Middle frontal gyrus (tissue), 1 donor: ENCODE data around the gene SERTAD1.
A peak's percentile ranks its signal among the peaks of the same experiment; 100 is the strongest.
"Not testable (repeated sequence)": the region's sequence is repeated elsewhere in the genome, so short reads cannot be mapped to it uniquely, and the experiment has no call there.

ENCODE experiments used
- DNase-seq: peaks from one replicate; pipeline ENCODE4 v3.0.0-alpha.2; 2015; ENCODE audit warnings: low spot score; ENCODE audit errors: extremely low spot score

The SERTAD1 gene

DNA sequence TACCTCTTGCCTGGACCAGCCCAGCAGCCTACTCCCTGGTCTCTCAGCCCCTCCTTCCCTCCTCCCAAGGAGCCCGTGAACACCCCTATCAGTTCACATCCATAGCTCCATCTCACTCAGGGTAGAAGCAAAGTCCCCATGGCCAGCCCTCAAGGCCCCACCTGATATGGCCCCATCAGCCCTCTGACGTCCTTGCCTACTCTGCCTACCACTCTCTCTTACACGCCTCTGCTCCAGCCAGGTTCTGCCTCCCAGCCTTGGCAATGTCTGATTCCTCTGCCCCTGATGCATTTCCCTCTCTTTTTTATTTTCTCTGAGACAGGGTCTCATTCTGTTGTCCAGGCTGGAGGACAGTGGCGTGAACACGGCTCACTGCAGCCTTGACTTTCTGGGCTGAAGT lies 26.2 kb upstream of the SERTAD1 start:
- DNase-seq: no peak

DNA sequence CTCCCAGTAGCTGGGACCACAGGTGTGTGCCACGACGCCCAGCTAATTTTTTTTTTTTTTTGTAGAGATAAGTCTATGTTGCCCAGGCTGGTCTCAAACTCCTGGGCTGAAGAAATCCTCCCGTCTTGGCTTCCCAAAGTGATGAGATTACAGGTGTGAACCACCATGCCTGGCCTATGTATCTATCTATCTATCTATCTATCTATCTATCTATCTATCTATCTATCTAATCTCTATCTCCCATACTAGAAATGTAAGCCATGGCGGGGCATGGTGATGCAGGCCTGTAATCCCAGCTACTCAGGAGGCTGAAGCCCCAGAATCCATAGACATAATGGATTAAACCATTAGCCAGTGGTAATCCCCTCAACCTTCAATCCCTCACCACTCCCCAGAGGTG lies 24.9 kb upstream of the SERTAD1 start:
- no peak for DNase-seq

DNA sequence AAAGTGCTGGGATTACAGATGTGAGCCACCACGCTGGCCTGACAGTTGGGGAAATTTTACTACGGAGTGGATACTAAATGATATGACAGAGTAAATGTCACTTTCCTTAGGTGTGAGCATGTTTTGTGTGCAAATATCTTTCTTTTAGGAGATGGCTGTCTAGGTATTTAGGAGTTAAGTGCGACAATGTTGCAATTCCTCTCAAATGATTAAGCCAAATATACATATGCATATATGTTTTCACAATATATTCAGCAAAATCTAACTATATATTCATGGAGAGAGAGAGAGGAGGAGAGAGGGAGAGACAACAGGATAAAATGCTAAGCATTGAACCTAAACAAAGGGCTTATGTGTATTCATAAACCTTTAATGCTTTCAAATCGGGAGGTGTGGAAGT lies 23.7 kb upstream of the SERTAD1 start:
- DNase-seq: no peak

DNA sequence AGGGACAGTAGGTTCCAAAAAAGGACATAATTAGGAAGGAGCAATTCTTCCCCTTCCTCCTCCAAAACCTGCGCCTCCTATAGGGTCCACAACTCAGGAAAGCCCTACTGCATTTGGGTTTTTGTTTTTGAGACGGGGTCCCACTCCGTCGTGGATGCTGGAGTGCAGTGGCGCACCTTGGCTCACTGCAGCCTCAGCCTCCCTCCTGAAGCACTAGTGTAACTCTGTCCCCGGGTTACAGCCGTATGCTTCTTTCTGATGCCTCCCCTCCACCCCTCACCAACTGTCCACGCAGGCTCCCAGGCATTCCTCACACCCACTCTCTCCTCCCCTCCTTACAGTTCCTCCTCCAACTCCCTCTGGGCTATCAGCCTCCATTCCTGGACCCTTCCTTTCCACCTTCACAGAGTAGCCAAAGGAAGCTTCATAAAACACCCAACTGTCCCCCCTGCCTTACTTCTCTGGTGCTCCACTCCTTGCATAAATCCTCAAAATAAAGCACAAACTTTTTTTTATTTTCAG lies 20.5 kb upstream of the SERTAD1 start:
- DNase-seq: no peak

DNA sequence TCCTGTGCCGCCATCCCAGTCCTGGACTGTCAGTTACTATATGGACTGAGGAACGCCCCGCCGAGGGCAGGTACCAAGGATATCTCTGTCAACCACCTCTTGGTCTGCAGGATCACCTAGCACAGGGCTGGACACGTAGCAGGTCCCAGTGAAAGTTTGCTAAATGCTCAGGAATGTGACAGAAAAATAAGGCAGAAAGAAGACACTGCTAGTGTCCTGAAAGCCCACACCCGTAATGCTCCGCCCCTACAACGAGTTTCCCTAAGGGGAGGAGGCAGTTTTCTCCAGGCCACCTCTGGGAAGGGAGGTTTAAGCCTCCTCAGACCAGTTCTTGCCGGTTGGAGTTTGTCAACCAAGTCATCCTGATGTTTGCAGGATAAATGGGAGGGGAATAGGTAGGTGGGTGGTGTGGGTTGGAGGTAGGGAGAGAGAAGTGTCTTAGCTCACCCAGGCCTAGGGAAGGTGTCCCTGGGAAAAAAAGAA lies 20.0 kb upstream of the SERTAD1 start:
- DNase-seq: no peak

DNA sequence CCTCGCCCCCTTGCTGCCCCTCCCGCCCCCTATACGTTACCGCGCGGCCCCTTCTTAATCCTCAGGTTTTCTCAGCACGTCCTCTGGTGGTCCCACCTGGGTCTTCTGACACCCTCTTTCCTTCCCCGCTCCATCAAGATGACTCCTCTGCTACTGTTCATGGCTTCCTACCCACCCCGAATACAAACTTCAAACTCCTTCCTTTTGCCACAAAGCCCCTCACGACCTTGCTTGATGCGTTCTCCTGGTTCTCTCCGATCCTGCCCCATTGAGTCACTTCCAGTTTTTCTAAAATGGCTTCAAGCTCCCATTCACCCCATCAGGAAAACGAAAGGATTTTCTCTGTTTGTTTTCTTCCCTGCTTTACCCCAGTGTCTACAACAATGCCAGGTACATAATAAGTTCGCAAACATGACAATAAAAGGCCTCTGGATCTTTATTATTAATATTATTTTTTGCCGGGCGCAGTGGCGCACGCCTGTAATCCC lies 19.1 kb upstream of the SERTAD1 start:
- DNase-seq: no peak

DNA sequence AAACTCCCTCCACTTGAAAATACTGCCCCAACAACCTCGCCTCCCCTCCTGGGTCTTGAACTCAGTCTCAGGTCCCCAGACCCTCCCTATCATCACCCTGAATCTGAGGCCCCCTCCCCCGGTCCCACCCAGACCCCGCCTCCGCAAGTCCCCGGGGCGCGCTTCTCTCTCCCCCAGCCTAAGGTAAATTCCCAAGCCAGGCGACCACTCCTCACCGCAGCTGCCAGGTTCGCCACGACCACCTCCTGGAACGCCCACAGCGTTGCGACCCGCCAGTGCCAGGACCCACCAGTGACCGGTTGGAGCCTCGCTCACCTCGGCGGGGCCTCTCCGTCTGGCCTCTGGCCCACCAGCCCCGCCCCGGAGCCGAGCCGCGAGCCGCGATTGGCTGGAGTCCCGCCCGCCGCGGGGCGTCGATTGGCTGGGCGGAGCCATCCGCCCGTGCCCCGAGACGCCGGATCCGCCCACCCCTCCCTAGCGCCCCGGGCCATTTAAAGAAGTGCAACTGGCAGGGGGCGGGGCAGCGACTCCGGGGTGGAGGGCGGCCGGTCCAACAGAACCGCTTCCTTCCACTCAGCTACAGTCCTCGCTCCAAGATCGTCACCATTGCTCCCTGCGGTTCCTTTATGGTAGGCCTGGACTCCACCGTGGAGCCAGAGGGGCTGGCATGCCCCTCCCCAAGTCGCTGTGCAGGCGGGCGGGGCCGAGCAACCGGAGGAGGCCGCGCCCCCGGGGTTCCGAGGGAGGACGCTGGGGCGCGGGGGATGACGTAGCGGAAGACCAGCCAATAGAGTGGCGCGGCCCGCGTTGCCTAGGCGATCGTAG lies 18.4 kb upstream of the SERTAD1 start, which contains the start of gene SERTAD3:
TSS of gene SERTAD3 (minus strand) at position 336 of the 825 bp plus-strand sequence. CDS start 2,255 bp downstream, outside the sequence.
- DNase-seq: peak; percentile 90

DNA sequence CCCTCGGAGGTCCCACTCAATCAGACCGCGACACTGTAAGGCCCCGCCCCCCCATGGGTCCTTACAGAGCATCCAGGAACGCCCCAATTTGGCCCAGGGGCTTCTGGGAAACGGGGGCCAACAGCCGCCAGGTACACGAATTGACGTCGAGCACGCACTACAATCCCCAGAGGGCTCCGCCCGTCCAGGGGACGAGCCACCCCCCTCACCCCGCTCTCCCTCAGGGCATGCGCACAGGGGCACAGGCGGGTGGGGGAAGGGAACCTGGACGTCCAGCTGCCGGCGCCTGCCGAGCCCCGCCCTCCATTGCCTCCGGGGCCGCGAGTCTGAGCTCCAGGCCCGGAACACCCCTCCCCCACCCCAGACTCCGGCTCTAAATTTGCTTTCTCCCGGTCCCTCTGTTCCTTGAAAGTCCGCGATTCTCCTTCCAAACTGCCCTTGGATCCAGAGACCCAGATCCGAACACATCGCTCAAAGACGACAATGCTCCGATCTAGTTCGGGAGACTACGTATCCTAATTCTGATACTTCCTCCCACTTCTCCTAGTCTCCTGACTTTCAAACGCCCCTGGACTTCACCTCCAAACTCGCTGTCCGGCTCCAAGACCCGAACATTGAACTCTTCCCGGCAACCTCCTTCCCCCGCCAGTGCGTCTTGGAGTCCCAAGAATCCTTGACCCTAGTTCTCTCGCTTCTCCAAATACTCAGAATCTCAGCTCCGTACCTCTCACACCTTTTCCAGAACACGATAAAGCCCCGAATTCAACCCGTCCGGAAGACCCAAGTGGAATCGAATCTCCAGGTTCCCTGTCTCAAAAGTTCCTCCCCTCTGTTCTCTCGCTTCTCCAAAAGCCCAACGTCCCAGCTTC lies 17.6 kb upstream of the SERTAD1 start:
- DNase-seq: peak; percentile 94

DNA sequence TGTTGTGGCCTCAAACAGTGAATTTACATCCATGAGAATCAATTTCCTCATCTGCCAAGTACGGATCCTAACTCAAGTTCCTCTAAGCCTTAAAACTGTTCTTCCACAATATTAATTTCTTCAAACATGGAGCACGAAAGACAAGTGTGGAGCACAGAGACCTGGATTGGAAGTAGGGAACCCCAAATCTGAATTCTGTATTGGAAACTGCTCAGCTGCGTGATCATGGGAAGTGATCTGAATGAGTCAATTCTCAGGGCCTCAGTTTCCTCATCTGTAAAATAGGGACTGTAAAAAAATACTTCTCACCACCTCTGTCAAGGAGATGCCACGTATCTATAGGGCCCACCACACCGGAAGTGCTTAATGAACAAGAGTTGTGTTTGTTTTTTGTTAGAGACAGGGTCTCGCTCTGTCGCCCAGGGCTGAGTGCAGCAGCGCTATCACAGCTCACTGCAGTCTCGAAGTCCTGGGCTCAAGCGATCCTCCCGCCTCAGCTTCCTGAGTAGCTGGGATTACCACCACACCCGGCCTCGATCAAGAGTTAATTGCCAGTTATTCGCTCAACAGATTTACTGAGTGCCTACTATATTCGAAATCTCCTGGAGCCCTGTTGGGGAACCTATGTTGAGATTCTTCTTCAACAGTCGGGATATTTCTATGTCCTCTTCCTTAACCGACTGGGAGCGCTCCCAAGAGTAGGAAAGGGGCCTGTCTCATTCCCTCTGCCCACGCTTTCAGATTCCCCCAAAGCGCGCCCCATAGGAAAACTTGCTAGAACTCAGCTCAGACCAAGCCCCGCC lies 16.7 kb upstream of the SERTAD1 start:
- no peak for DNase-seq

DNA sequence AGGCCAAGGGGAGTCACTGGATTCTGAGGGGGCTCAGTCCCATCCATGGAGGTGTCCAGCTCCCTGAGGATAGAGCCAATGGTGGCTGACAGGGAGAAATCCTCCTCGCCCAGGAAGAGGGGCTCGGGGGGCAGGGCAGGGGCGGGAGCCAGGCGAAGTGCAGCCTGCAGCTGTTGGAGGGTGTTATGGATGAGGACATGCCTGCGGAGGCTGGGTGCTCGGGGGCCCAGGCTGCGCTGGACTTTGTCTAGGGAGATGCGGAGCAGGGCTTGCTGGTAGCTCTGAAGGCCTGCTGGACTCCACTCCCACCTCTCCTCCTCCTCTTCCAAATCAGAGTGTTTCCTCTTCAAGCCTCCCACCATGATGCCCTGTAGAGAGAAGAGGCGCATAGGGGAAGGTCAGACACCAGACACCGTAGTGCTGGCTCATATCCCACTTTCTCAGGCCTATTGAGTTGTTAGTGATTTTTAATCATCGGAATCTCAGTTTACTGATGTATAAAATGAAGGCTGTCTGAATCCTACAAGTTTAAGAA lies 16.0 kb upstream of the SERTAD1 start:
- DNase-seq: no peak

DNA sequence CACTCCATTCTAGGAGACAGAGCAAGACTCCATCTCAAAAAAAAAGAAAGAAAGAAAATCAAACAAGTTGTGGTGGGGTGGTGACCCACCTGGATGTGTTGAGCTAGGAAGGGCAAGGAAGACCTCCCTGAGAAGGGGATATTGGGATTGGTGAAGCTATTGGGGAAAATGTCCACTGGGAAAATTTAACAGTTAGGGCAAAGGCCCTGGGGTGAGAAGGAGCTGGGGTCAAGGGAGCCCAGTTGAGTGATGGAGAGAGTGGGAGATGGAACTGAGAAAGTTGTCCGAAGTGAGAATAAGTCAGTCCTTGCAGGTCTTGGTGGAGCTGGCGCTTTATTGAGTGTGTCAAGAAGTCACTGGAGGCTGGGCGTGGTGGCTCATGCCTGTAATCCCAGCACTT lies 12.5 kb upstream of the SERTAD1 start:
- DNase-seq: no peak

DNA sequence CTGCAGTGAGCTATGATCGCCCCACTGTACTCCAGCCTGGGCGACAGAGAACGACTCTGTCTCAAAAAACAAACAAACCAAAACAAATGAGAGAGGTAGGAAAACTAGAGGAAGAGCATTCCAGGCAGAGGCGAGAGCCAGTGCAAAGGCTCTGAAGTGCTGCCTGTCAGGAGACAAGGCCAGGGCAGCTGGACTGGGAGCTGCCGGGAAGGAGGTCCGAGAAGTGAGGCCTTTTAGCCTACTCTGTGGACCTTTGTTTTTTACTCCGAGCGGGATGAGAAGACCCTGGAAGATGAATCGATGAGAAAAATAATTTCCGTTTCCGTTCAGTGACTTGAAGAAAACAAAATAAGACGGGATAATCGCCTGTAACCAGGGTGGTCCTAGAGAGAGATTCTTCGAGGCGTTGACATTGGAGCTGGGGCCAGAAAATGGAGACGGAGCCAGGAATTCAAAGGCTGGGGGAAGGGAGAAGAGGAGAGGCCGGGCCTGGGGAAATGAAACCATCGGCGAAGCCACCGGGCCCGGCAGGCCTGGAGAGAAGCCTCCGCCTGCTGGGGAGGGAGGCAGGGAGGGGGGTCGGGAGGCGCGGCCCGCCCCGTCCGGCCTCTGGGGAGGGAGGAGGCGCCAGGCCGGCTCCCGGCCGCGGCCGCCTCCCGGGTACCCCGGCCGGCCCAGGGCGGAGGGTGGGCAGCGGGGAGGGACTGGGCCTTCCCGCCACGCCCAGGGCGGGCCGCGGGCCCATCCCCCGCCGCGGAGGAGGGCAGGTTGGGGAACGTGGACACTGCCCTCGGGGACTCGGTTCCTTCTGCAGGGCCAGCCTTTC lies 7.8 kb upstream of the SERTAD1 start:
- DNase-seq: peak; percentile 35

DNA sequence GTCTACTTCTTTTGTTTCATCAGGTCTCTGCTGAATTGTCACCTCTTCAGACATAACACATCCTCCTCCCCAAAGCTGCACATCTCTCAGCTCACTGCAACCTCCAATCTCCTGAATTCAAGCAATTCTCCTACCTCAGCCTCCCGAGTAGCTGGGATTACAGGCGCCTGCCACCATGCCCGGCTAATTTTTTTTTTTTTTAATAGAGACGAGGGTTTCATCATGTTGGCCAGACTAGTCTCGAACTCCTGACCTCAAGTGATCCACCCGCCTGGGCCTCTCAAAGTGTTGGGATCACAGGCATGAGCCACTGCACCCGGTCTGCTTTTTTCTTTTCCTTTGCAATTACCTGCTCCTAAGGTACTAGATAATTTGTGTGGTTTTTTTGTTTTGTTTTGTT lies 7.0 kb upstream of the SERTAD1 start:
- not testable (repeated sequence) for DNase-seq

DNA sequence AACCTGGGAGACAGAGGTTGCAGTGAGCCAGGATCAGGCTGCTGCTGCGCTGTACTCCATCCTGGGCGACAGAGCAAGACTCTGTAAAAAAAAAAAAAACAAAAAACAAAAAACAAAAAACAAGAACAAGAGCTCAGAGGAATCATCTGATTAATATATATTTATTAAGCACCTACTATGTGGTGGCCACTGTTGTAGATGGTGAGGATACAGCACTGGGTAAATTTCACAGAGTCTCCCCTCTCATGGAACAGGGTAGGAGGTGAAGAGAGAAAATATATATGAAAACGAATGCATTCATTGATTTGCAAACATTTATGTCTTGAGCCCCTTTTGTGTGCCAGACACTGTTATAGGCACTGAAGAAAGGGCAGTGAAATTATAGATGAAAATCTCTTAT lies 5.9 kb upstream of the SERTAD1 start:
- no peak for DNase-seq

DNA sequence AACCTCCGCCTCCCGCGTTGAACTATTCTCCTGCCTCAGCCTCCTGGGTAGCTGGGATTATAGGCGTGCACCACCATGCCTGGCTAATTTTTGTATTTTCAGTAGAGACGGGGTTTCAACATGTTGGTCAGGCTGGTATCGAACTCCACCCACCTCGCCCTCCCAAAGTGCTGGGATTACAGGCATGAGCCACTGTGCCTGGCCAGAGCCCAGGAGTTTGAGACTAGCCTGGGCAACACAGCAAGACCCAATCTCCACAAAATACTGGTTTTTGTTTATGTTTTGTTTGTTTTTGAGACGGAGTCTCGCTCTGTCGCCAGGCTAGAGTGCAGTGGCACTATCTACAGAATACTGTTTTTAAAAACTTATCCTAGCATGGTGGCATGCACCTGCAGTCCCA lies 4.5 kb upstream of the SERTAD1 start:
- DNase-seq: not testable (repeated sequence)

DNA sequence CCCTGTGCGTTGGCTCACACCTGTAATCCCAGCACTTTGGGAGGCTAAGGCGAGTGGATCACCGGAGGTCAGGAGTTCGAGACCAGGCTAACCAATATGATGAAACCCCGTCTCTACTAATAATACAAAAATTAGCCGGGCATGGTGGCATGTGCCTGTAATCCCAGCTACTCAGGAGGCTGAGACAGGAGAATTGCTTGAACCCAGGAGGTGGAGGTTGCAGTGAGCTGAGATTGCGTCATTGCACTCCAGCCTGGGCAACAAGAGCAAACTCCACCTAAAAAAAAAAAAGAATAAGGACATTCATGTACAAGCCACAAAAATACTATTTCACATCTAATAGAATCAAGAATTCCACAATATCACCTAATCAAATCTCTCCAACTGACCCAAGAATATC lies 2.4 kb upstream of the SERTAD1 start:
- not testable (repeated sequence) for DNase-seq

DNA sequence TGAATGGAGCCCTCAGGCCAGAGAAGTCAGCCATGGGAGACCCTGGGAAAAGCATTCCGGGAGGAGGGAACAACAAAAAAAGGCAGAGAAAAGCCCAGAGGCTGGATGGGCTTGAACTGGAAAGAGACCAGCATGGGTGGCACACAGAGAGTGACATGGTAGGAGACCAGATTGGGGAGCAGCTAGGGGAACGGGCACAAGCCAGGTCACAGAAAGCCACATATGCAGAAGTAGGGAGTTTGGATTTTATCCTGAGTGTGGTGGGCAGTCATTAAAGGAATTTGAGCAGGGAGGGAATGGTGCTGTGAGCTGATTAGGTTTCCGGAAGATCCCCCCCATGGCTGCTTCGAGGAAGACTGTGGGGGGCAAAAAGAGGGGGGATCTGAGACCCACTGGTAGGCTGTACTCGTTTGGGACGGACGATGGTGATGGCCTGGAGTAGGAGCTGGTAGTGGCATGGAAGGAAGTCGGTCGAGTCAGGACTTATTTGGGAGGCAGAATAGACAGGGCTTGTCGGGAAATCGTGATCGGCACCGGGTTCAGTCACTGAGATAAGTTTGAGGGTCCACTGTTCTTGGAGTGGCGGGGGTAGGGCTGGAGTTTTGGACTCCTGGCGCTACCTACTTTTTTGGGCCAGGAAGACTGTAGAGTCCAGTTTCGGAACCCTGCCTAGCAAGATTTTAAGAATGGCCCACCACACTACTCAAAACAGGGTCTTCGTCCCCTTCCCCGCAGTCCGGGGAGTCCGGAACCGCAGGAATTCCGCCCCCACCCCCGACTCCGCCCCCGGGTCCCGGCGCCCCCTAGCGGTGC lies 949 bp downstream of the SERTAD1 start:
- DNase-seq: no peak

DNA sequence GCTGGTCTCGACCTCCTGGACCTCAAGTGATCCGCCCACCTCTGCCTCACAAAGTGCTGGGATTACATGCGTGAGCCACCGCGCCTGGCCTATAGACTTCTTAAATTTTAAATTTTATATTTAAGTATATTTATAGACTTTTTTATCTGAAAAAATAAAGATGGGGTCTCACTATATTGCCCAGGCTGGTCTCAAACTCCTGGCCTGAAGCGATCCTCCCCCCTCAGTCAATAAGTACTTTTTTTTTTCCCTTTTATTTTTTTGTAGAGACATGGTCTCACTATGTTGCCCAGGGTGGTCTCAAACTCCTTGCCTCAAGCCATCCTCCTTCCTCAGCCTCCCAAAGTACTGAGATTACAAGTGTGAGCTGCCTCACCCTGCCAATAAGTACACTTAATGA lies 1.9 kb downstream of the SERTAD1 start:
- DNase-seq: no peak
